NB4 (cell line): ENCODE results near the gene TUBA1C.

Experiments
- DNase-seq: peaks from one replicate; pipeline ENCODE4 v3.0.0; 2010; ENCODE audit warnings: low read depth
- H3K4me3 ChIP-seq: one replicate; pipeline ENCODE4 v1.5.1; 2011; ENCODE audit warnings: mild to moderate bottlenecking, low read depth, low read length, moderate library complexity
- MYC ChIP-seq: IDR thresholded peaks from 2 replicates; pipeline ENCODE4 v1.6.1; 2011; ENCODE audit warnings: low read depth, low read length
- POLR2A ChIP-seq: IDR thresholded peaks from 2 replicates; pipeline ENCODE4 v1.6.1; 2011; ENCODE audit warnings: mild to moderate bottlenecking; ENCODE audit not compliant: insufficient read length; ENCODE audit errors: extremely low read depth
- TF ChIP-seq, protein P1 (sequence below): IDR thresholded peaks from one replicate; pipeline ENCODE4 v1.5.1; 2012; ENCODE audit warnings: low read depth, low read length
- TF ChIP-seq, protein P2 (sequence below): IDR thresholded peaks from 2 replicates; pipeline ENCODE4 v1.6.1; 2011; ENCODE audit warnings: low read depth, low read length

TUBA1C gene

DNA sequence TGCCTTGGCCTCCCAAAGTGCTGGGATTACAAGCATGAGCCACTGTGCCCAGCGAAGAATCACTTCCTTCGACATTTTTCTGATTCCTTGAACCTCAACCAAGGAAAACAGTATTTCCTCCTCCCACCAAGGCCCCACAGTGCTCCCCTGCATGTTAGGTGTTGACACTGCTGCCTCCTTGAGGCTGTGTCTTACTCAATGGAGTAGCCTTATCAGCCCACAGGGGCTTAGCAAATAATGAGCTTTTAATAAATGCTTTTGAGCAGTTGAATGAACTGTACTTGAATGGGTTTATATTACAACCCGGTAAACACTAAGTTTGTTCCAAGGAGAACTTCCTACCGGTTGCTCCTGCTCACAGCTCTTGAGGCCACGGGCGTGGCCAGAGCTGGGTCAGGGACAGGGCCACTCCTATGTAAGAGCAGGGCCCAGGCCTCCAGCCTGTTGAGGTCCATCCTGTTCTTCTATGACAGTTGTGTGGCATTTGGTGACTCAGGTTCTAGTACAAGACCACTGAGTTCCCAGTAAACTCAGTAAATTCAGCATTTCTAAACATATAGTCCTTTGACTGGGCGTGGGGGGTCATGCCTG is 39.2 kb upstream of the TUBA1C start:
- no peak overlapping the region for H3K4me3 ChIP-seq
- TF ChIP-seq POLR2A: no peak
- TF ChIP-seq, protein P1, sequence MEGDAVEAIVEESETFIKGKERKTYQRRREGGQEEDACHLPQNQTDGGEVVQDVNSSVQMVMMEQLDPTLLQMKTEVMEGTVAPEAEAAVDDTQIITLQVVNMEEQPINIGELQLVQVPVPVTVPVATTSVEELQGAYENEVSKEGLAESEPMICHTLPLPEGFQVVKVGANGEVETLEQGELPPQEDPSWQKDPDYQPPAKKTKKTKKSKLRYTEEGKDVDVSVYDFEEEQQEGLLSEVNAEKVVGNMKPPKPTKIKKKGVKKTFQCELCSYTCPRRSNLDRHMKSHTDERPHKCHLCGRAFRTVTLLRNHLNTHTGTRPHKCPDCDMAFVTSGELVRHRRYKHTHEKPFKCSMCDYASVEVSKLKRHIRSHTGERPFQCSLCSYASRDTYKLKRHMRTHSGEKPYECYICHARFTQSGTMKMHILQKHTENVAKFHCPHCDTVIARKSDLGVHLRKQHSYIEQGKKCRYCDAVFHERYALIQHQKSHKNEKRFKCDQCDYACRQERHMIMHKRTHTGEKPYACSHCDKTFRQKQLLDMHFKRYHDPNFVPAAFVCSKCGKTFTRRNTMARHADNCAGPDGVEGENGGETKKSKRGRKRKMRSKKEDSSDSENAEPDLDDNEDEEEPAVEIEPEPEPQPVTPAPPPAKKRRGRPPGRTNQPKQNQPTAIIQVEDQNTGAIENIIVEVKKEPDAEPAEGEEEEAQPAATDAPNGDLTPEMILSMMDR: no peak
- TF ChIP-seq, protein P2, sequence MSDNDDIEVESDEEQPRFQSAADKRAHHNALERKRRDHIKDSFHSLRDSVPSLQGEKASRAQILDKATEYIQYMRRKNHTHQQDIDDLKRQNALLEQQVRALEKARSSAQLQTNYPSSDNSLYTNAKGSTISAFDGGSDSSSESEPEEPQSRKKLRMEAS: no peak
- TF ChIP-seq MYC: no peak
- DNase-seq: peak; percentile 42

DNA sequence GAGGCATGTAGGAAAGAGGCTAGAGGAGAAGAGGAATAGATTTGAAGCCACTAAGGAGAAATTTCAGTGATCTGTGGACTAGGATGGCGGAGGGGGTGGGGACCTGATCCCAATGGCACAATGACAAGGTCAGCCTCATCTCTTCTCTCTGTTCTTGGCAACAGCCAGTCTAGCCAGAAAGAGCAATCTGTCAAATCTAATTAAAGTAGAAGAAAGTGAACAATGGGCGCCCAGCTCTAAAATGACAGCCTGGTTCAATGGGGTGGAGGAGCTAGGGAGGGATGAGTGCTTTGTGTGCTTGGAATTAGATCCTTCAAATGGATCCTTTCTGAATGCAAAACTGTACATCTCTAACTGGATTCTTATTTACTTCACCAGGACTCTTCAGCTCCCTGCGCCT is 37.2 kb upstream of the TUBA1C start:
- no peak overlapping the region for H3K4me3 ChIP-seq
- no peak for DNase-seq

DNA sequence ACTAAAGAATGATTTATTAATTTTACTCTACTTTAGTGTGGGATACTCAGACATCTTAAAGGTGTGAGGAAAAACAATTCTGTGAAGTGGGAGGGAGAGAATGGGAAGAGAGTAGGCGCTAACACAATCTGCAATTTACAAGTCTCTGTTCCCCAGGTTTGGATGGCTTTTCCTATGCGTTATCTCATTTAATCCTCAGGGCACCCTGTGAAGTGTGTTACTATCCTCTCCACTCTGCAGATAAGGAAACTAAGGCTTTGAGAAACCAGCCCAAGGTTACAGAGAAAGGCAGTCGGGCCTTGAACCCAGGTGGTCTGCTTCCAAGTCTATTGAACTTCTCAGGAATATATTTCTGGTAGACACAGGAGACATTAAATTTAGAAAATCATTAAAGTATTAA is 36.2 kb upstream of the TUBA1C start:
- no peak for TF ChIP-seq MYC
- DNase-seq: no peak
- no peak overlapping the region for H3K4me3 ChIP-seq

More for the DNA sequence above, 37.2 kb upstream of the TUBA1C start:
- TF ChIP-seq MYC: no peak
- TF ChIP-seq, protein P2: no peak
- TF ChIP-seq, protein P1: no peak
- no peak for TF ChIP-seq POLR2A

DNA sequence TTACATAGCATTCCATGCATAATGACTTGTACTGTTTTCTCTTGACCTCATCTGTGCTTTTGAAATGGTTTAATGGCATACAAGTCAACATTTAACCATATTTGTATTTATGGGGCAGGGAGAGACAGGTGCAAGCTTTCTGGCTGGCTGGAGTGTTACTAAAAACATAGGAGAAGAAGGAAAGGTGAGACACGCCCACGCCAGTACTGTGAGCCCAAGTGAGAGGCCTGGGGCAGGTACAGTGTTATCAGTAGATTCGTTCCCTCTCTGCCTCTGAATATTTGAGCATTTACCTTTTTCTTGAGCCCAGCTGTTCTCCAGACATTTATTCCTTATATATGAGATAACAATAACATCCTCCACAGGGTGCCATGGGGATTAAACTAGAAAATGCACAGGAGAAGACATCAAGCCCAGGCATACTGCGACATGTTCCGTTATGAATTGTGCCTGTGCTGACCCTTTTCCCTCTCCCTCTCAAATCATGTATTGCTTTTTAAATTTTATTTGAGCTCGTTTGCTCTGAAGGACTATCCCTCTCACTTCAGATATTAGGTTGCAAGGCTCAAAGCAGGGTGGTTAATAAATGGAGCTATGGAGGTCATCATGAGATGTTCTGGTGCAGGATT is 34.6 kb upstream of the TUBA1C start:
- H3K4me3 ChIP-seq: no peak overlapping the region
- no peak for TF ChIP-seq MYC
- TF ChIP-seq POLR2A: no peak
- TF ChIP-seq, protein P1: no peak
- TF ChIP-seq, protein P2: no peak
- no peak for DNase-seq

DNA sequence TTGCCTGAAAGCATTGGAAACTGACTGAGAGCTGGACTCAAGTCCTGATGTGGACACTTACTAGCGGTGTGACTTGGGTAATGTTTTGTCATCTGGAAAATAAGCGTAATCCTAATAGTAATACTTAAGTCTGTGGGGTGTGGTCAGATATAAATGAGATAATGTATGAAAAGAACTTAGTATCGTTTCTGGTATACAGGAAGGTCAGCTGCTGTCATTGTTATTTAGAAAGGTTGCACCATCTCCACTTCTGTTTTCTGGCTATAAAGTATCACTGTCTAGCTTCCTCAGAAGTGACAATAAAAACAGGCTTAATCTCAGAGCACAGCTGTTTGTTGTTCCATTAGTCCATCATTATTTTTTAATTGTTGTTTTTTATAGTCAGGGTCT is 34.1 kb upstream of the TUBA1C start:
- TF ChIP-seq, protein P2: peak; percentile 19; the same call in 1 of the 2 replicates
- no peak for TF ChIP-seq POLR2A
- TF ChIP-seq, protein P1: no peak
- peak; percentile 38; the same call in 1 of the 2 replicates for TF ChIP-seq MYC
- peak; percentile 78 for DNase-seq
- no peak overlapping the region for H3K4me3 ChIP-seq

DNA sequence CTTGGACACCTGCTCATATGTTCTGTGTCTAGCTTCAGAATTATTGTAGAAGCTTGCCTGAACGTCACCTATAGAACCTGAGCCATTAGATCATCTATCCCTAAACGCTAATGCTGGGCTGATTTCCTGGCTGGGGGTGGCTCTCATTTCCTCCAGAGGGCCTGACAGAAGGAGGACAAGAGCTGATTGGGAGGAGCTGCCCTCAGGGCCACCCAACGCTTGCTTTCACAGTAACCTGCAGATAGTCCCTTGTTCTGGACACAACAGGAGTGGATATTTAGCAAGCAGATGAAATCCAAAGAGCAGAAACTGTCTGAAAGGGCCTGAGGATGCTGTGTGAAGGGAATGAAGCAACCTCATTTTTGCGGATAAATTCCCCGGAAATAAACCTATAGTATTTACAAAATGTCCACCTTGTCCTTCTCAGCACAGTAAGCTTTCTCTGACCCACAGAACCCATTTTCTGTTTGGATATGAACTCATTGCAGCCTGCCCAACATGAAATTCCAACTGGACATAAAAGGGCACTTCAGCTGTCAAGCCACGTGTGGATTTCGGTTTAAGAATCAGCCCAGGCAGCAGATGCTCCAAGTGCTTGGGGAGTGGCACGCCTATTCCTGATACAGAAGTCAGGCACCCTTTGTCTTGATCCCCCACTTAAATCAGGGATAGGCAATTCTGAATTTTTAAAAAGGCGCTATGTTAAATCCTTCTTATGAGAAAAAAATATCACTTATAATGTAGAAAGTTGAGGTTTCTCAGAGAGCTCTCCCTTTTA is 32.8 kb upstream of the TUBA1C start:
- DNase-seq: no peak
- peak overlapping the region; percentile 66 for H3K4me3 ChIP-seq
- TF ChIP-seq MYC (no peak), POLR2A (no peak)
- TF ChIP-seq, protein P1: no peak
- TF ChIP-seq, protein P2: no peak
